Osteoblast (primary cell): ENCODE measurements around the gene ANKRD13A. TPM values are rescaled to one million over a fixed set of nuclear protein-coding genes. Genes with fewer than 3 reads are reported as not detected.

Experiments used
- DNase-seq: peaks from one replicate; pipeline ENCODE4 v3.0.0; 2011; ENCODE audit warnings: low spot score, mixed read lengths; ENCODE audit not compliant: insufficient read length; ENCODE audit errors: missing footprints
- H2AFZ ChIP-seq: 2 replicates; pipeline ENCODE4 v1.6.0; 2011; ENCODE audit warnings: mild to moderate bottlenecking, low read length
- H3K27ac ChIP-seq: 2 replicates; pipeline ENCODE4 v1.5.1; 2011; ENCODE audit warnings: mild to moderate bottlenecking, low read depth, low read length, moderate library complexity
- H3K27me3 ChIP-seq: 2 replicates; pipeline ENCODE4 v1.6.0; 2012; ENCODE audit warnings: mild to moderate bottlenecking, control low read depth, inconsistent platforms, low read length, moderate library complexity; ENCODE audit not compliant: insufficient read depth
- H3K36me3 ChIP-seq: 2 replicates; pipeline ENCODE4 v1.5.1; 2011; ENCODE audit warnings: mild to moderate bottlenecking, low read length, control low read depth, moderate library complexity; ENCODE audit not compliant: insufficient read depth
- H3K4me1 ChIP-seq: 2 replicates; pipeline ENCODE4 v1.5.1; 2011; ENCODE audit warnings: mild to moderate bottlenecking, low read length, control low read depth, moderate library complexity; ENCODE audit not compliant: insufficient read depth
- H3K4me2 ChIP-seq: 2 replicates; pipeline ENCODE4 v1.6.0; 2011; ENCODE audit warnings: mild to moderate bottlenecking, low read length; ENCODE audit not compliant: insufficient read depth
- H3K4me3 ChIP-seq: fragments of 200-600 bp; sonication (generic); 3 replicates; pipeline ENCODE4 v1.5.1; 2012; ENCODE audit warnings: mild to moderate bottlenecking, low read length, inconsistent platforms; ENCODE audit not compliant: insufficient read depth
- H3K79me2 ChIP-seq: 2 replicates; pipeline ENCODE4 v1.6.0; 2012; ENCODE audit warnings: mild to moderate bottlenecking, low read length, control low read depth, inconsistent platforms; ENCODE audit not compliant: insufficient read depth
- H3K9me3 ChIP-seq: 2 replicates; pipeline ENCODE4 v1.5.1; 2011; ENCODE audit warnings: low read depth, low read length, control low read depth
- H4K20me1 ChIP-seq: 2 replicates; pipeline ENCODE4 v1.6.0; 2012; ENCODE audit warnings: mild to moderate bottlenecking, low read length, control low read depth; ENCODE audit not compliant: insufficient read depth
- CTCF ChIP-seq: IDR thresholded peaks from 2 replicates; pipeline ENCODE4 v1.5.1; 2011; ENCODE audit warnings: mild to moderate bottlenecking, low read depth, low read length, moderate library complexity; ENCODE audit errors: extremely low read depth
- small RNA-seq: library from RNA; depleted of rRNA; stranded (forward); fragments of <200 nt; gene quantifications from one replicate; pipeline ENCODE3, GENCODE V24; 2012
- total RNA-seq: library from RNA; depleted of rRNA; stranded (reverse); fragments of >200 nt; gene quantifications from 2 replicates; pipeline ENCODE4 v1.2.3, GENCODE V29; 2012

The ANKRD13A gene
- total RNA-seq, 1 donor, result 94.1 TPM

GRCh38 chr12:110088936-110089335 lies 89.7 kb downstream of the ANKRD13A start:
- Histone ChIP-seq H3K9me3 (no peaks in the 10 kb centered on the region), H3K4me1 (no peaks in the 10 kb centered on the region), H3K27ac (no peak overlapping the region), H2AFZ (no peak overlapping the region), H4K20me1 (no peaks in the 10 kb centered on the region), H3K79me2 (no peaks in the 10 kb centered on the region), H3K4me2 (no peak overlapping the region), H3K36me3 (no peaks in the 10 kb centered on the region), H3K27me3 (peaks cover 15% of the 10 kb centered on the region), H3K4me3 (no peak overlapping the region)
- TF ChIP-seq CTCF, result no peak
- no peak for DNase-seq

Small RNAs within 50 kb of the gene (small RNA-seq; reads per million reads assigned to genes)
- gene AC007546.2, result not detected

Other genes with a start within 250 kb of the ANKRD13A start
- 3.2 and 5.8 TPM in 2 replicates for gene TRPV4, start 166.0 kb upstream of the ANKRD13A start, total RNA-seq
- 50.3 and 50.7 TPM in 2 replicates for gene GLTP, start 118.9 kb upstream of the ANKRD13A start, total RNA-seq
- gene TCHP, start 99.2 kb upstream of the ANKRD13A start, total RNA-seq, result 7.7 and 8.7 TPM in 2 replicates
- gene GIT2, start 3.1 kb upstream of the ANKRD13A start, total RNA-seq, result 43.4 and 45.4 TPM in 2 replicates
- gene C12orf76, start 49.1 kb downstream of the ANKRD13A start, total RNA-seq, result 7.6 and 9.4 TPM in 2 replicates
- 18.5 and 20.6 TPM in 2 replicates for gene IFT81, start 124.9 kb downstream of the ANKRD13A start, total RNA-seq